Type B pancreatic cell (in vitro differentiated cells): Measurements from ENCODE around the gene VAV2. TPM values are rescaled to one million over a fixed set of nuclear protein-coding genes. Genes with fewer than 3 reads are reported as not detected.

ENCODE experiments used
- DNase-seq: peaks from one replicate; pipeline ENCODE4 v3.0.0; 2021; ENCODE audit warnings: mixed read lengths; ENCODE audit not compliant: unreplicated experiment; ENCODE audit errors: extremely low spot score
- H3K27ac Mint-ChIP-seq: 2 replicates; pipeline ENCODE4 v1.8.0; 2021; ENCODE audit warnings: mild to moderate bottlenecking, mixed read lengths
- H3K27me3 Mint-ChIP-seq: 2 replicates; pipeline ENCODE4 v1.8.0; 2021; ENCODE audit warnings: mixed read lengths
- H3K36me3 Mint-ChIP-seq: 2 replicates; pipeline ENCODE4 v1.8.0; 2021; ENCODE audit warnings: mixed read lengths
- H3K4me1 Mint-ChIP-seq: one replicate; pipeline ENCODE4 v1.8.0; 2021; ENCODE audit warnings: mixed read lengths; ENCODE audit not compliant: unreplicated experiment
- H3K4me3 Mint-ChIP-seq: 2 replicates; pipeline ENCODE4 v1.8.0; 2021; ENCODE audit warnings: mild to moderate bottlenecking, mixed read lengths
- H3K9me3 Mint-ChIP-seq: 2 replicates; pipeline ENCODE4 v1.8.0; 2021; ENCODE audit warnings: mixed read lengths
- CTCF ChIP-seq: fragments of 200-600 bp; sonication (generic); conservative IDR thresholded peaks from 2 replicates; pipeline ENCODE4 v1.5.0; 2021; ENCODE audit warnings: antibody characterized with exemption, mild to moderate bottlenecking
- total RNA-seq: library from RNA; stranded (reverse); gene quantifications from 2 replicates; pipeline ENCODE4 v1.2.1, GENCODE V29; 2021; ENCODE audit warnings: low replicate concordance

The VAV2 gene
- total RNA-seq, 1 donor from 2014 or later = 39.4 TPM

- H3K27ac Mint-ChIP-seq = no peak overlapping the region
- no peak for TF ChIP-seq CTCF
- H3K9me3 Mint-ChIP-seq = no peaks in the 10 kb centered on the region
- H3K4me3 Mint-ChIP-seq = no peak overlapping the region
- no peaks in the 10 kb centered on the region for H3K36me3 Mint-ChIP-seq
- no peak for DNase-seq
- H3K27me3 Mint-ChIP-seq = no peaks in the 10 kb centered on the region
- H3K4me1 Mint-ChIP-seq = peaks cover 32% of the 10 kb centered on the region
Observed at GRCh38 chr9:133836001-133836758, 155.9 kb downstream of the VAV2 start.

GRCh38 chr9:133835262-133835901 lies 156.7 kb downstream of the VAV2 start:
- TF ChIP-seq CTCF = no peak
- Mint-ChIP-seq H3K9me3 (no peaks in the 10 kb centered on the region), H3K27me3 (no peaks in the 10 kb centered on the region), H3K27ac (no peak overlapping the region), H3K4me3 (no peak overlapping the region), H3K36me3 (peaks cover under 1% of the 10 kb centered on the region), H3K4me1 (peaks cover 28% of the 10 kb centered on the region)
- DNase-seq = no peak

- Mint-ChIP-seq H3K27me3 (no peaks in the 10 kb centered on the region), H3K36me3 (peaks cover 3% of the 10 kb centered on the region), H3K4me1 (peaks cover 20% of the 10 kb centered on the region), H3K4me3 (no peak overlapping the region), H3K9me3 (no peaks in the 10 kb centered on the region), H3K27ac (no peak overlapping the region)
- no peak for TF ChIP-seq CTCF
- DNase-seq = no peak
Observed at GRCh38 chr9:133834080-133834976, 157.8 kb downstream of the VAV2 start.

- H3K9me3 Mint-ChIP-seq = no peaks in the 10 kb centered on the region
- DNase-seq = no peak
- no peak for TF ChIP-seq CTCF
- no peak overlapping the region for H3K27ac Mint-ChIP-seq
- no peak overlapping the region for H3K4me3 Mint-ChIP-seq
- peaks cover 21% of the 10 kb centered on the region for H3K4me1 Mint-ChIP-seq
- H3K27me3 Mint-ChIP-seq = no peaks in the 10 kb centered on the region
- H3K36me3 Mint-ChIP-seq = peaks cover 3% of the 10 kb centered on the region
Observed at GRCh38 chr9:133833388-133834025, 158.6 kb downstream of the VAV2 start.

GRCh38 chr9:133832877-133833276 lies 159.2 kb downstream of the VAV2 start:
- no peak overlapping the region for H3K4me3 Mint-ChIP-seq
- peaks cover 3% of the 10 kb centered on the region for H3K36me3 Mint-ChIP-seq
- no peaks in the 10 kb centered on the region for H3K27me3 Mint-ChIP-seq
- no peak for TF ChIP-seq CTCF
- no peak for DNase-seq
- H3K27ac Mint-ChIP-seq = no peak overlapping the region
- H3K4me1 Mint-ChIP-seq = peaks cover 18% of the 10 kb centered on the region
- no peaks in the 10 kb centered on the region for H3K9me3 Mint-ChIP-seq
